NCI-H146 treated with DMSO at 0.1 percent for 48 hours (cell line): ENCODE measurements around the gene TAS2R60.
"Not testable (repeated sequence)": the region's sequence is repeated elsewhere in the genome, so short reads cannot be mapped to it uniquely, and the experiment has no call there.

Experiments used
- DNase-seq: peaks from one replicate; lab custom pipeline; 2025; ENCODE audit not compliant: unreplicated experiment; lab: John Stamatoyannopoulos, UW

The TAS2R60 gene, protein sequence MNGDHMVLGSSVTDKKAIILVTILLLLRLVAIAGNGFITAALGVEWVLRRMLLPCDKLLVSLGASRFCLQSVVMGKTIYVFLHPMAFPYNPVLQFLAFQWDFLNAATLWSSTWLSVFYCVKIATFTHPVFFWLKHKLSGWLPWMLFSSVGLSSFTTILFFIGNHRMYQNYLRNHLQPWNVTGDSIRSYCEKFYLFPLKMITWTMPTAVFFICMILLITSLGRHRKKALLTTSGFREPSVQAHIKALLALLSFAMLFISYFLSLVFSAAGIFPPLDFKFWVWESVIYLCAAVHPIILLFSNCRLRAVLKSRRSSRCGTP

DNA sequence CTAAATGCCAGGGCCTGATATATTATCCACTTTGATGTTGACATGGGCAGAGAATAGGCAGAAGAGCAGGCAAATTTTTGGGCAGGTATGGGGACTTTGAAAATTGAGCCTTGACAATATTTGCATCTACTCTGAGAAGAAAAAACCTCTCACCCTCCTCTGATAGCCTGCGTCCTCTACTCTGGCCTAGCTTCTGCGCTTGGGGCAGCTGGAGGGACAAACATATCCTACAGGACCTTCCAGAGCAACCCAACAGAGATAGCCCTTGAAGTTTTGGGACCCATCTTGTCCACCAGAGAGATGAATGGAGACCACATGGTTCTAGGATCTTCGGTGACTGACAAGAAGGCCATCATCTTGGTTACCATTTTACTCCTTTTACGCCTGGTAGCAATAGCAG, at the start of gene TAS2R60:
Gene TAS2R60 (plus strand): TSS at position 301 of the 400 bp plus-strand sequence. CDS start 0 bp downstream, at position 301.
- no peak for DNase-seq

DNA sequence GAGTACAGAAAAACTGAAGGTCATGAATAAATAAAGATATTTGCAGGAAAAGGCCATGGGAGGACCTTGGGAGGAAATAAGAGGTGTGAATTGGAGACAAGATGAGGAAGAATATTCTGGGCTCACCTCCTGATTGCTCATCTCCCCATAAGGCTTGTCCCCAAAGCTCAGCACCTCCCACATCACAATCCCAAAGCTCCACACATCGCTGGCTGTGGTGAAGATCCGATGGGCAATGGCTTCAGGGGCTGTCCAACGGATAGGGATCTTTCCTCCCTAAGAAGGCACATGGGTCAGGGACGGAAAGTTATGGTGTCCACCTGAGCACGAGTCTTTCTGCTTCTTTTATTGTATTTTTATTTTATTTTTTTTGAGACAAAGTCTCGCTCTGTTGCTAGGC, 49.2 kb upstream of the TAS2R60 start:
- DNase-seq, result no peak

DNA sequence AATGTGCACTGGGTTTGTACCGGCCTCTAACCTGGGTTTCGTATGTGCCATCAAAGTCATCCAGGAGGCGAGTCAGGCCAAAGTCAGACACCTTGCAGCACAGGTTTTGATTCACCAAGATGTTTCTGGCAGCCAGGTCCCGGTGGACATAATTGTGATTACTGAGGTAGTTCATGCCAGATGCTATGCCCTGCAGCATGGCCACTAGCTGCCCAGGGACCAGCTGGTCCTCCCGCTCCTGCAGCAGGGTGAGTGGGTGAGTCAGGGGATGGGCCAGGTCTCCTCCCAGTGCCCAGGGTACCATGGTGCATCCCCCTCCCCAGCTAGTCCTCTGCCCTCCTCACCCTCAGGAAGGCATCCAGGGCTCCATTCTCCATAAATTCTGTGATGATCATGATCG, 48.5 kb upstream of the TAS2R60 start:
- no peak for DNase-seq

DNA sequence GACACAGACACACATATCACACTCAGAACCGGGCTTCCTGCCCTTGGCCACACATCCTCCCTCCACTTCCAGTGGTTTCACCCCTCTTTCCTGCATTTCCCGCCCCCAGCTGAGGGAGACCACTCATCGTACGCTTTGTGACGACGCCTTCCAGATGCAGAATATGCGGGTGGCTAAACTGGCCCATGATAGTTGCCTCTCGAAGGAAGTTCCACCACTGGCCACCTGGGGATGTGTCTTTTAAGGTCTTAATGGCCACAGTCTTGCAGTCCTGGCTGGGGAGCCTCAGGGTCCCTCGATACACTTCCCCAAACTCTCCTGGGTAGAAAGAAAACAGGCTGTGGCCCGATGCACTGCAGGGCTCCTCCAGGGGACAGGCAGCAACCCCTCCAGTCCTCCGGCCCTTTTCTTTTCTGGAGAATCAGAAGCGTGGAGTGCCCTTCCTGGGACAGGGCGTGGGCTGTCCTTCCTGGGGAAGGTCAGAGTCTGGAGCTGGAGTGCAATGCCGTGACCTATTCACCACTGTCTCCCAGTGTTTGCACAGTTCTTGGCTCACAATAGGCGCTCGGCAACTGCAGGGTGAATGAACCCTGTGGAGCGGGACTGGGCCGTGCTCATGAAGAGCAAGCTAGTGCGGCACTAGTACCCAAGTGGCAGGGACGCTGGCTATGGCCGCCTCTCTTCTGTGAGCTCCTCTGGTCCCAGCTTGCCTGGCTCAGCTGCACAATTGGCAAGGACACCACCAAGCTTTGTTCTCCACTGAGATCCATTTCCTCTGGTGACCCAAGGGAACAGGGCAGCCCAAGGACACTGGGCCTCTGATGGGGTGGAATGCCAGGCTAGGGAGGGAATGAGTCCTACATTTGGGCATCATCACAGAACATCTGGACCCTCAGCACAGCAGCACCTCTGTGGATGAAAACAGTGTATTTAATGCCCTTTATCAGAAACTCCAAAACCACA, 47.8 kb upstream of the TAS2R60 start:
- no peak for DNase-seq

DNA sequence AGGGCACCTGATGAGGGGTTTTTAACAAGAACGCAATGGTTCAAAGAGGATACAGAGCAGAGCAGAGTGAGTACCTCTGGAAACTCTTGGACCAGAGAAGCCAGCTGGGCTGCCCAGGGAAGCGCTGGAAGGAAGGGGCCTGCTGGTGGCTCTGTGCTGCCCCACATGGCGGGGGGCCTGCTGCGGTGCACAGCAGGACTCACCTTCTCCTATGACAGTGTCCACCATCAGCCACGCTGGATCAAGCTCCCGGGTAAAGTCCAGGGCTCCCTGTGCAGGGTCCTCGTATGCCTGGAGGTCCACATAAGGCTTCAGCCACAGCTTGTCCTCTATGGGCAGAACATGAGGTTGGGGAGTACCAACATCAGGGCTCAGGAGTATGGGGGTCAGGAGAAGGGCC, 47.1 kb upstream of the TAS2R60 start:
- DNase-seq, result no peak

DNA sequence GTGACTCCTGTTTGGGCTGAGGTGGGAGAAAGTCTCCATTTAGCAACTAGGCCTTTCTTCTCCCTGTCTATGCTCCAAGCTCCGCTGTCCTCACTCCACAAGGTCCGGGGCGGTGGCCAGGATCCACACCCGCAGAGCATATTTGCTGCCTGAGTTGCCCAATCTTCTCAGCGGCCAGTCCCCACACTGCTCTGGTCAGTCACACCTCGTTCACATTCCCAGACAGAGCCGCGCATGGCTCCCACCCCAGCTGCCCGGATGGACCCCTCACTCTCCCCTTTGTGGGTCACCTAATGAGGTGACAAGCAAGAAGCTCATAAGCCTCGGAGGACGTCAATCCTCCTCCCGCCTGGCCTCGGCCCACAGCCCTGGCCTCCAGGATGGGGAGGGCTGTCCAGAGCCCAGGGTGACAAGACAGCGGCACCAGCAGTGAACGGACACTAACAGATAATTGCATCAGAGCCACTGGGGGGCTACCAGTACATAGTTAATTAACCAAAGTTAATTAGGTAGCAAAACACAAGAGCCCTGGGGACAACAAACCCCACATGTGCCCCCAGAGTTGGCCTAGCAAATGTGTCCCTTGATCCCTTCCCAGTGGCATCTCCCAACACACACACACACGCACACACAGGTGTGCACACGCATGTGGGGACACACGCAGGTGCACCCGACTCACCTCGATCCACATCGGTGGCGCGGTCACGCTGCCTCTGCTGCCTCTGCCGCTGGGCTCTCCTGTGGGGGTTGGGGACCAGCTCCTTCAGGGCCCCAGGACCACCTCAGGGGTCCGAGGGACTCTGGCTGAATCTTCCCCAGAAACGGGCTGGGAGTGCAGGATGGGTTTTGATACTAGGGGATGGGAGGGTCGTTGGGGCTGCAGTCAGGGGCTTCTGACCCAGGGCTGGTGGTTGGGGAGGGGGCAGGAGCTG, 46.4 kb upstream of the TAS2R60 start:
- DNase-seq, result no peak

DNA sequence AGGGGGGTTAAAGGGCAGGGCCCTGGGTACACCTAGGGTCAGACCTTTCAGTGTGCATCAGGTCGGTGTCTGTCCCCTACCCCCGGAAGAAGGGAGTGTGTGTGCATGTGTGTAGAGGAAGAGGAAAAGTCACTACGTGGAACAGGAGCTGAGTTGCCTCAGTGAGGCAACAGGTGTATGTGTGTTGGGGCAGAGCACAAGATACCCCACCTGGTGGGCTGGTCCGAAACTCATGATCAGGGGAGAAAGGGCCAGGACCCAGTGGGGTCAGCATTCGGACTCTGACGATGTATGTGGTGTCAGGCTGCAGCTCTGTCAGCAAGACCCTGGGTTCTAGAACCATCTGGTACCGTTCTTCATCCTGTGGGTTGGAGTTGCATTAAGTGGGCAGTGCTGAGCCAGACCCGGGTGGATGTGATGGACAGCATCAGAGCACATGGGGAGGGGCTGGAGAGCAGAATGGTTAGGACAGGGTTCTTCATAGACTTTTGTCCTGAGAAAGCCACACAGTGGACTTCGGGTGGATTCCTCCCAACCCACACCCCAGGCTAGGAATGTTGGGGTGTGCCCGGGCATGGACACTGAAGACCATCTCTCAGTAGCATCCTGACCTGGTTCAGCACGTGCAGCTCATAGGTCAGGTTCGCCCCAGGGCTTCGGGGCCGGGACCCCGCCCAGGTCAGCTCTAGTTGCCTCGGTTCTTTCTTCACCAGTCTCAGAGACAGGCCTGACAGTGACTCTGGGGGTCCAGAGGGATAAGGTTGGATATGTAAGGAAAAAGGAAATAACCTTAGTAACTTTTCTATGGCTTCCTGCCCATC, 45.3 kb upstream of the TAS2R60 start:
- no peak for DNase-seq

DNA sequence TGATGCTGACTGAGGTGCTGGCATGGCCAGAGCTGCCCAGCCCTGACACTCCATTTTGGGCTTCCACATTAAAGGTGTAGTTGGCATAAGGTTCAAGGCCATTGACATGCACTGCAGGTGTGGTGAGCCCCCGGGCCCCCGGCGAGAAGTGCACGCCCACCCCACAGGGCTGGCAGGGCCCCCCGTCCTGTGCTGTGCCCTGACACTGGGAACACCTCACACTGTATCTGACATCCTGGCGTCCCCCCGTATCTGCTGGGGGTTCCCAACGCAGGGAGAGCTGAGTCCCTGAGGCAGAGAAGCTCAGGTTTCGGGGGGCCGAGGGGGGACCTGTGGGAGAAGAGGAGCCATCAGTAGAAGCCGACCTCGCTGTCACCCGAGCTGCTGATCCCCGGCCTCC, 44.6 kb upstream of the TAS2R60 start:
- DNase-seq, result no peak

DNA sequence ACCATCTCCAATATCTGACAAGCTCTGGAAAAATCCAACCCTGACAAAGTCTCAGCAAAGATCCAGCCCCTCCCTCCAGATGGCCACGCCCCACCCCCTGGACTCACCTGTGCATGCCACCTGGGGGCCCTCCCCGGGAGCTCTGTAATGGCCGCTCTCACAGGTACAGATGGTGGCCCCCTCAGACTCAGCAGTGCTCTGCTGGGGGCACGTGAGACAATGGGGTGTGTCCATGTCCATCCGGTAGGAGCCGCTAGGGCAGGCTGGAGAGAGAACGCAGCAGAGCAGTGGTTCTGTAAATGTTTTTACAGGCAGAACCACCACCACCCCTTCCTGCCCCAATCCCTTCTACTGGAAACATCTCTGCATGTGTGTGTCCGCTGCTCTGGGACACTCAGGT, 44.1 kb upstream of the TAS2R60 start:
- DNase-seq, result no peak

DNA sequence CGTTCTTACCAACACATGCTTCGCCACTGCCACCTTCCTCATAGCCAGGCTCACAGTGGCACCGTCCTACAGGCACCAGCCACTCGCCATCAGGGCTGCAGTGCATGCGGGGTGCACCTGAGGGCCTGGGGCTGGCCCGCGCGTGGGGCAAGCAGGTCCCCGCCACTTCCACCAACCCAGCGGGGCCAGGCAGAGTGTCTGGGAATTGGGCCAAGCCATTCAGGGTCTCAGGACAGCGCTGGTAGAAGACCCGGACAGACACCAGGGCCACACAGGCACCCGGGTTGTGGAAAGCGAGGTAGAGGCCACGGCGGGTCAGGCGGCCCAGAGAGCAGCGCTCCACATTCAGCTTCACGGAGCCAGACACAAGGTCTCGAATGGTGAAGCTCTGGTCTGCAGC, 43.6 kb upstream of the TAS2R60 start:
- no peak for DNase-seq

DNA sequence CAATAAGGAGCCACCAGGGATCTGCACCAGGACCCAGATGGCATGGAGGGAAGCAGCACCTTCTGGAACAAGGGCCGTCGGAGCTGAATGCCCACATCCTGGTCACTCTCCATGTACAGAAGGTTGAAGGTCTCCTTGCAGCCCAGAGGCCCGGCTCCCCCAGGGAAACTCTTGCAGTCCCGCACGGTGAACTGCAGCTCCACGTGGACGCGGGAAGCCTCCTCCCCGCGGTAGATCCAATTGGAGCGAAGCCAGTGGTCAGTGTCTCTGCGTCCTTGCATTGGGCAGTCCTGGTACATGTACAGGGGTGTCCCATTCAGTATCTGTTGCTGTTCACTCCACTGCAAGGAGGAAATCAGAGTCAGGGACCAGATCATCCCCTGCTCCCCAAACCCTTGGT, 42.0 kb upstream of the TAS2R60 start:
- DNase-seq, result no peak

DNA sequence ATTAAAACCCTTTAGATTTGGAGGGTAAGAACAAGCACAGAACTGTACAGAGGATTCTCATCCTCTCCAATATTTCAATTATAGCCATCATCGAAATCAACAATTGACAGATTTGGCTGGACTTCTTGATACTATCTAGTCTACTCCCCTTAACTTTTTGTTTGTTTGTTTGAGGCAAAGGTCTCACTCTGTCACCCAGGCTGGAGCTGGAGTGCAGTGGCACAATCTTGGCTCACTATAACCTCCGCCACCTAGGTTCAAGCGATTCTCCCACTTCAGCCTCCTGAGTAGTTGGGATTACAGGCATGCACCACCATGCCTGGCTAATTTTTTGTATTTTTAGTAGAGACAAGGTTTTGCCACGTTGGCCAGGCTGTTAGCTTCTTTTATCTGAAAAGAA, 41.0 kb upstream of the TAS2R60 start:
- DNase-seq, result not testable (repeated sequence)

DNA sequence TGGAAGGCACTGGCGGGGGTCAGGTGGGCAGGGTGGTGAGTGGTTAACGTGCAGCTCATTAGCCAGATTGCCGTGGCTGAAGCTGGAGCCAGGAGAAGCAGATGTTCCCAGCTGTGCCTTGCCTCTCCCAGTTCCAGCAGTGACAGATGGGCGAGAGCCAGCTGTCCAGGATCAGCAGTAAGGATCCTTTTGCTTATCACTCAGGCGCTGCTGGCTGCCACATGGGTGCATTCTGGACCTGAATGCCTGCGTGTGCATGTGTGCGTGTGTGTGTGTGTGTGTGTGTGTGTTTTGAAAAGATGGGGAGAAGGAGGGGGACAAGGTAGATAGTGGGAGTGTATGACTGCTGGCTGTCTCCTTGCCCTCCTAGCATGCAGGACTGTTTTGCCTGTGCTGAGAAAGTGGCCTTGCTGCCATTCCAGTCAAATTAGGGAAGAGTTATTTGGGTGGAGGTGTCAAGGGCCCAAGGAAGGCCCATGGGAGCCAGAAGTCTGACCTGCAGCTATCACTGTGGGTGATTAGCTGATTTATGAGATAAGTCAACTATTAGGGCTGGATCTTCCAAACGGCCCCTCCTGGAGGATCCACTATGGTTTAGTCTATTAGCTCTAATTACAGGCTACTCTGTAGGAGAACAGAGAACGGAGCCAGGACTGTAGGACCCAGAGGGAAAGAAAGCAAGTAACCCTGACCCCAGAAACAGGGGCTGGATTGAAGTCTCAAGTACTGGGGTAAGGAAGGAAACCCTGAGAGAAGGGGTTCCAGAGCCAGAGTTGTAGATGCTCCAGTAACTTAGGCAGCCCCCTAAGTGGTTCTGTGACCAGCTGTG, 37.9 kb upstream of the TAS2R60 start:
- no peak for DNase-seq

DNA sequence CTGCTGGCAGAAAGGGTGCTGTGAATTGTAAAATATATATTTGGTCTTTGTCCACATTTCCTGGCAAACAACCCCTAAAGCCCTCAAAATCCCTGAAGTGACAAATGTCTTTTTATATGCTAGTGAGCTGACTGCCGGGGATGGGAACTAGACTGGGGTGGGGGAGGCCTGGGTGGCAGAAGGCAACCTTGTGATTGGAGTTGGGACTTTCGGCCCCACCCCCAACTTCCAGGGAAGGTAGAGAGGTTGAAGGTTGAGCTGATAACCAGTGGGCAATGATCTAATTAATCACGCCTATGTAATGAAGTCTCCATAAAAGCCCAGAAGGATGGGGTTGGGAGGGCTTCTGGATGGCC, 37.3 kb upstream of the TAS2R60 start:
- DNase-seq, result no peak

DNA sequence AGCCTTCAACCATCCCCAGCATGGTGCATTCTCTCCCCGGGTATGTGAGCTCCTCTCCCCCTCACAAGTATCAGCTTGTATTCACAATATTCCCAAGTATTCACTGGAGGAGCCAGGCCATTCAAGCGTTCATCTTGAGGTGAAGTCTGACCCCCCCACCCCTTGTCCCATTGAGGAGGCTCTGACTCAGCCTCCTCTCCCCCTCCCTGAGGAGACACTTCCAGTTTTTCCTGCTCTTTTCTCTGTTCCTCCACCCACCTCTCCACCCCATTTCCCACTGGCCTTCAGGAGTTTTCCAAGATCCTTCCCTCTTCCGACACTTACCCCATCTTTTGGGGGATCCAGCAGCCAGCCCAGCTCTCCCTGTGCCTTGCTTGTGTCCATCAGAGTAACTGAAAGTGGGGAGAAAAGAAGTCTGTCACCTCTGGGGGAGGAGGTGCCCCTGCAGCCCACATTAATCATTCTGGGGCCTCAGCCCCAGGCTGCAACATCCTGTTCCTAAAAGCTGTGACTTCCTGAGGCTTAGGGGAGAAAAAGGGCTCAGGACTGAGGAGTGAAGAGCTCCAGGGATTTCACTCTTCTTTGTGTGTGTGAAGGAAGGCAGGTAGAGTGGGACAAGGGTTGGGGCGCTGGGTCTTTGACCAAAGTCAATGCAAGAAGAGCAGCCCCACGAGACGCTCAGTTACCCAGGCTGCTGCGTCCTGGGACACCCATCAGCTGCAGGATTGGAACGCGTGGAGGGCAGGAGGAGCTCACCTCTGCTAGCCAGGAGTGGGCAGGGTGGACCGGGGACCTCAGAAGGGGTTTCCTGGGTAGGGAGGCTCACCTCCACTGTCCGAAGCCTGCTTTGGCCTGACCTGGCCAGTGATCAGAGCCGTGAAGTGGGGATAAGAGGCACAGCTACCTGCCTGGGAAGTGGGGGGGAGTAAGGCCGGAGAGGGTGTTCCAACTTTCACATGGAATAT, 35.7 kb upstream of the TAS2R60 start:
- DNase-seq, result no peak

DNA sequence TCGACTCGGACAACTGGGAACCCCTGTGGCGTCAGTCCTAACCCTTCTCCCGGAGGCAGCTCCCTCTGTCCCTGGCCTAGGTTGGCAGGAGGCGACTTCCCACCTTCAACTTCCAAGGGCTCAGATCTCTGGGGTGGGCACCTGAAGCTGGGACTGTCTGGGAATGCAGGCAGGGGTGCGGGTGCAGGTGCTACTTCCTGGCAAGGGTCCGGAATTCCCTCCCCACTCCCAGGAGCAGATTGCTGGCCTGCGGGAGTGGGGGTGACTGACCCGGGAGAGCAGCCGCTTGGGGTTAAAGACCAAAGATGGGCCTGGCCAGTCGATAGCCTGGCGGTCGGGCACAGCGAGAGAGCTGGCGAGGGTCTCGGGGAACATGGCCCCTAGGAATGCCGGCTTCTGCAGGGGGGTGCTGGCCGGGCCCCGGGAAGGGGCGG, 35.0 kb upstream of the TAS2R60 start:
- no peak for DNase-seq

DNA sequence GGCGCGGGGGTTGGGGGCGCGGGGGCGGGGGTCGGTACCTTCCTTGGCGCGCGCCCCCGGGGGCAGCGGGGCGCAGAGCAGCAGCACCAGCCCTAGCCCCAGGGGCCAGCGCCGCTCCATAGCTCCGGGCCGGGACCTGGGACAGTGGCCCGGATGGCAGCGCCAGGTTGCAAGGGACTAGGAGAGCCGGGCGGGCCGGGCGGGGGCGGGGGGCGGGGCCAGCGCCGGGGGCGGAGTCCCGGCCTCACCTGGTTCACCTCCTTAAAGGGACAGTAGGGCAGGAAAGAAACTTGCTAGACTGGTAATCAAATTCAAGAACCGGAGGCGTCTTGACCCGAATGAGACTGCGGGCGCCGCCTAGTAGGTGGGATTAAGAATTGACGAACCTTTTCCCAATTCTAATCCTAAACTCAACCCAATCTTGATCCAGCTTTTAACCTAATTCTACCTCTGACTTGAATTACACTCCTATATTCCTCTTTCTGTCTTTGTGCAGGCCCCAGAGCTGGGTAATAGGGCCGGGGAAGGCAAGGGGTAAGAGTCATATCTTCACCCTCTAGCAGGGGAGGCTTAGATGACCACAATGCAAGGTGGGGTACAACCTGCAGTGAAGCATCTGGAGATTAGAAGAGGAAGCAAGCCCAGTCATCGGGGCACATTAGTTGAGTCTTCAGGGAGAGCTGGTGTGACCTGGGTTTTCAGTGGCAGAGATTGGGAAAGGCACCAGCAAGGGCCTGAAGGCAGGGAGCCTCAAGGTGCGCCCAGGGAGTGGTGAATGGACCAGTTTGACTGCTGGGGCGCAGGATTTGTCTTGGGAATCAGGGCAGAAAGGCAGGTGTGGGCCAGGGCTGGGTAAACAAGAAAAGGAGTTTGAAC, 34.3 kb upstream of the TAS2R60 start, which contains the start of gene EPHA1:
Gene EPHA1 (minus strand): TSS at position 171 of the 876 bp plus-strand sequence. CDS start 51 bp downstream, at position 120.
- DNase-seq, result peak; percentile 11
